NCI-H526 (cell line): ENCODE results near the gene KLHDC10.
"Not testable (repeated sequence)": the region's sequence is repeated elsewhere in the genome, so short reads cannot be mapped to it uniquely, and the experiment has no call there.

ENCODE experiments used
- DNase-seq, 2 experiments: peaks; one replicate each; lab custom pipeline; 2025; lab: John Stamatoyannopoulos, UW

Gene KLHDC10

GRCh38 chr7:130118294-130118693 lies 48.0 kb downstream of the KLHDC10 start:
- no peak for DNase-seq

GRCh38 chr7:130118801-130119200 lies 48.5 kb downstream of the KLHDC10 start:
- no peak for DNase-seq

GRCh38 chr7:130123501-130123900 lies 53.2 kb downstream of the KLHDC10 start:
- no peak for DNase-seq

- DNase-seq, result no peak
Measured at GRCh38 chr7:130124711-130125110, 54.4 kb downstream of the KLHDC10 start.

GRCh38 chr7:130126840-130127239 lies 56.5 kb downstream of the KLHDC10 start:
- not testable (repeated sequence) for DNase-seq

GRCh38 chr7:130127404-130127803 lies 57.1 kb downstream of the KLHDC10 start:
- DNase-seq, result no peak

- no peak for DNase-seq
Measured at GRCh38 chr7:130127821-130128317, 57.5 kb downstream of the KLHDC10 start.

- DNase-seq, result no peak
Measured at GRCh38 chr7:130129011-130129411, 58.7 kb downstream of the KLHDC10 start.

- DNase-seq, result no peak
Measured at GRCh38 chr7:130131191-130131834, 61.0 kb downstream of the KLHDC10 start.

- no peak for DNase-seq
Measured at GRCh38 chr7:130131964-130132875, 61.9 kb downstream of the KLHDC10 start.

GRCh38 chr7:130133029-130133782 lies 62.9 kb downstream of the KLHDC10 start:
- no peak for DNase-seq

GRCh38 chr7:130134106-130134636 lies 63.8 kb downstream of the KLHDC10 start:
- DNase-seq, result no peak

- no peak for DNase-seq
Measured at GRCh38 chr7:130134726-130135125, 64.4 kb downstream of the KLHDC10 start.

- no peak for DNase-seq
Measured at GRCh38 chr7:130135208-130136205, 65.2 kb downstream of the KLHDC10 start.

- DNase-seq, result no peak
Measured at GRCh38 chr7:130136579-130137167, 66.3 kb downstream of the KLHDC10 start.

GRCh38 chr7:130137207-130137606 lies 66.9 kb downstream of the KLHDC10 start:
- DNase-seq, result no peak

GRCh38 chr7:130139193-130139960 lies 69.0 kb downstream of the KLHDC10 start:
- no peak for DNase-seq

GRCh38 chr7:130140551-130141160 lies 70.3 kb downstream of the KLHDC10 start:
- DNase-seq, result no peak
